IPS-18c (cell line): ENCODE results near the gene HOXC5.
"Not testable (repeated sequence)": the region's sequence is repeated elsewhere in the genome, so short reads cannot be mapped to it uniquely, and the experiment has no call there.

Source experiments
- H3K4me3 ChIP-seq: 2 replicates; pipeline ENCODE4 v1.7.0; 2013; ENCODE audit warnings: low read depth, mild to moderate bottlenecking, low read length, moderate library complexity; ENCODE audit not compliant: insufficient read depth
- H3K9me3 ChIP-seq: one replicate; pipeline ENCODE4 v1.6.1; 2013; ENCODE audit warnings: mild to moderate bottlenecking, low read length, moderate library complexity; ENCODE audit not compliant: control insufficient read depth, insufficient read depth

HOXC5 gene

DNA sequence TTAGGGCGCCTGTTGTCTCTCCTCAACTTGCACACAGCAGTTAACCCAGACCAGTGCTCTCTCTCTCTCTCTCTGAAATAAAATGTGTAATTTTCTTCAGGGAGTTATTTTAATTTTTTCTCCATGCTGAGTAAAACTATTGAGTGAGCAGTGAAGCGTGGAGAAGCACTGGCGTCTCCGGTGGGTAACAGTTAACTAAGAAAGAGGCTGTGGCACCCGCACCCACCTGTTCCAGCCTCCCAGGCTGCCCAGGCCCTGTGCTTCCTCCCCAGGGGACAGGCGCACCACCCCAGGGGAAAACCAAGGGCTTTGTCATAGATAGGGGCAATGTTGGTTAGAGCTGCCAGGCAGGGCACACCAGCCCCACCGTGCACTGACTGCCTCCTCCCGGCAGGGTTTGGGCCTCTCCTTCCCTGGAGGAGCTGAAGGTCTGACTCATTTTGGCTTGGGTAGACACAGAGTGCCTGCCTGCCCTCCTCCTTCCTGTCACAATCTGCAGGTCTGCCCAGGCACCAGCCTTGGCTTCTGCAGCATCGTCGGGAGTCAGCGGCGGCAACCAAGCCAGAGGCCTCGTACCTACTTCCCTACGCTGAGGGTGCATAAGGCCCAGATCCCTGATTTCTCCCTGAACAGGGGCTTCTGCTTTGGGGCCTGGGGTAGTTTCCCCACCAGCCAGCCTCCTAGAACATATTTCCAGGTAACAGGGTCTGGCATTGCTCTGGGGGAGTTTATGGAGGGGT is 3.9 kb downstream of the HOXC5 start:
- Histone ChIP-seq H3K9me3 (peaks cover 2% of the 10 kb centered on the region), H3K4me3 (no peak overlapping the region)

DNA sequence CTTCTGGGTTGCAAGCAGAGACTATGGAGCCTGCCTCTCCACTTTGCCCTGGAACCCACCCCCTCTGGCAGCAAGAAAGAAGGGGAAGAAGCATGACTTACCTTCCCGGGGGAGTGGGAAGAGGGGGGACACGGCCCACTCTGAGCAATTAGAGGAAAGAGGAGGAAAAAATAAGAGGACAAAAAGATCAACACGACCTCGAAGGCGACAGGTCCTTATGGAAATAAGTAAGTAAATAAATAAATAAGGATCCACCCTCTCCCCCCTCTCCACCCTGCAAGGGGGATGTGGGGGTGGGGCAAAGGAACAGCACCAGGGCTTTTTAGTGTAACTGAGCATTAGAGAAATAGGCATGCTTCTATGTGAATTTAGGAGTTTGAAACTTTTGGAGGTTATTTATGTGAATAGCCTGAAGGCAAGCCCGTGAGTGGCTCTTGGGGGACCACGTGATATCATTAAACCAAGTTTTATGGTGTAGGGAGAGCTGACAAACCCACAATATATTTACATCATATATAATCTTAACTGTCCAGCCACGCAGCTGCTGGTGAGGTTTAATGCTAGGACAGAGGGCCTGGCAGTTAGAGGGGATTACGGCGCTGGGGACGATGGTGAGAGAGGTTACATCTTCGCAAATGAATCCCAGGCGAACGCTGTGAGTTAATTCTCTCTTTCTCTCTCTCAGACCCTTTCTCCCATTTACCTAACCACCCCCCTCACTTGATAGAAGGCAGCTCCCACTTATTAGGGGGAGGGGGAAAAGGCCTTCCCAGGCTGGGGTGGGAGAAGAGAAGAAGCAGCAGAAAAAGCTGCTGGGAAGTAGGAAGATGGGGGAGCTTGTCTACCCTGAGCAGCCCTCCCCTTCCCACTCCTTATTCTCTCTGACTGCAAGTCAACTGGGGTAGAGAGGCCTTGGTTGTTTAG is 4.8 kb downstream of the HOXC5 start:
- no peak overlapping the region for H3K4me3 ChIP-seq
- peaks cover 4% of the 10 kb centered on the region for H3K9me3 ChIP-seq

DNA sequence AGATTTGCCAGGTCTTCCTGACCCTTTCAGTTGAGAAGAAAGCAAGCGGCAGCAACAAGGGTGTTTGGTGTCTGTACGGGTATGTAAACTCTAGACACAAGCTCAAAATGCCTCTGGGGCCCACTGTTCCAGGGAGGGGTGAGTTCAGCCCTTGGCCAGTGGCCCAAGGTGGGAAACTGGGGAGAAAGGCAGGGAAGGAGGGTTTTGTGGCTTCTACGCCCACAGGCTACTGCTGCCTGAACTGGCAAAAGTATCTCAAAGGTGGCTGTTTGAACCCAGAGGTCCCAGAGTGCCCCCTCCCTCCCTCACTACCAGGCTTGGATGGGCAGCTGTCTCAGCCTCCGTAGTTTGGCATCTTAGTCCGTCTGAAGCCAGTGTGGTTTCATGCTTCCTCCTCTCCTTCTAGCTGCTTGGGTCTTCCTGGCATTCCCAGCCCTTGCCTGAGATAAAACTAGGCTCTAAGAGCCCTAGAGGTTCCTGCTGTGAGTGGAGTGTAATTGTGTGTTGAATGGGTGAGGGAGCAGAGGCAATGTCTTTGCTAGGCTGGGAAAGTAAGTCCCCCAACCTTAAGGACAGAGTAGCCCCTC is 5.5 kb downstream of the HOXC5 start:
- H3K9me3 ChIP-seq = peaks cover 4% of the 10 kb centered on the region
- H3K4me3 ChIP-seq = no peak overlapping the region

DNA sequence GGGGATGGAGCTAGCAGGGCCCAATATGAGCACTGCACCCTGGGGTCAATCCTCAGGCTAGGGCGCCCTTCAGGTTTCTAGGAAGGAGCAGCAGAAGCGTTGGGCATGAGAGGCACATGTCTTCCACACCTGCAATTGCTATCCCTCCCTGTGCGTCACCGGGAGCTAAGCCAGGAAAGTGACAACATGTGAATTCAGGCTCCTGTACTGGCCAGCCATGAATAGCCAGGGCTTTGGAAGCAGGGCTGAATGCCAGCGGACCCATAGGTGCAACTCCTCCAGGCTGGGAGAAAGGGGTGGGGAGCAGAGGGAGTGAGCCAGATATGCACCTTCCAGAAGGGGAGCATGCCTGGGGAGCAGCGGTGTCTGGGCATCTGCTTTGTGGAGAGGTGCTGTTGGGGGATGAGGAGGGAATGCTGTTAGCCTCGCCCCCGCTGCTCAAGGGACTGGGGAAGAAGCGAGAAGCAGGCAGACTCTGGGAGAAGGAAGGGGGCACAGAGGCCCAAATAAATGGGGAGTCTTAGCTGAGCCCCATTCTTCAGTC is 6.1 kb downstream of the HOXC5 start:
- Histone ChIP-seq H3K4me3 (no peak overlapping the region), H3K9me3 (peaks cover 4% of the 10 kb centered on the region)

DNA sequence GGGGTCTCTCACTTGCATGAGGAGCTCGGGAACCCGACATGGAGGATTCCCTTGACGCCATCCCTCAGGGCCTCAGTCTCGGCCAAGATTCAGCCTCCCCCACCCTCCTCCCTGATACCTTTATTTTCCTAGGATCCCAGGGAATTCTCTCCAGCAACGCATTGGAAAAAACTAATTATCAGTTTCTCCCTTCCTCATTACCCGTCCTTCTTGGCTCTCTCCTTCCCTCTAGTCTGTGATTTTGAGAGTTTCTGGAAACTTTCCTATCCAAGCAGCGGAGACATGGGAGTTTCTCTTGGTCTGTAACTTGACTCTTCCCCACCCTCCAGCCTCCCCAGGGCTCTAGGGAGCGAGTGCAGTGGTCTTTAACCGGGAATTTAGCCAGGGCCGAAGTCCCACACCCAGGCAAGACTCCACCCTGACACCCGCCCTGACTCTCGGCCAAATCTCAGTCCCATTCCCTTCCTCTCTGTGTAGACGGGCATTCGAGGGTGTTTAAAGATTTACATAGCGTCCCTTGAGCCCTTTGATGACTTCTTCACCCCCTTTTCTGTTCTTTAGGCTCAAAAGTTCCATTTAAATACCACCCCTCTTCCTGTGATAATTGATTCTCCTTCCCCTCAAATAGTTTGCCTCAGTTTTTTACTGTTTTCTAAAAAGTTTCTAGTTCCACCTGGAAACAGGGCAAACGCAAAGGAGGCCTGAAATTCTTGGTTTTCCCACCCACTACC is 6.7 kb downstream of the HOXC5 start:
- H3K4me3 ChIP-seq = no peak overlapping the region
- peaks cover 4% of the 10 kb centered on the region for H3K9me3 ChIP-seq

DNA sequence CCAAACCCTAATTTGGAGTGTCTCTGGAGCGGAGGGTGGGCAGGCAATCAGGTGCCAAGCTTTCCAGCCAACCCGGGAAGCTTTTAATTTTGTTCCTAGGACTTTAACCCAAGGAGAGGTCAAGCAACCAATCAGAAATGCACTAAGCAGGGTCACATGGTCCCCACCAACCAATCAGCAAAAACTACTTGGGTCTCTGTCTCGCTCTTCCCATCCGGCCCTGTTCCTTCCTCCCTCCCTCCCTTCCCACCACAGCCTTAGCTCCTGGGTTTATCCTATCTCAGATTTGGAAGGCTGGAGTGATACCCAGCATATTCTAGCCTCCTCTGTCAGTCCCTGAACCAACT is 7.3 kb downstream of the HOXC5 start:
- H3K9me3 ChIP-seq = peaks cover 4% of the 10 kb centered on the region
- H3K4me3 ChIP-seq = no peak overlapping the region

DNA sequence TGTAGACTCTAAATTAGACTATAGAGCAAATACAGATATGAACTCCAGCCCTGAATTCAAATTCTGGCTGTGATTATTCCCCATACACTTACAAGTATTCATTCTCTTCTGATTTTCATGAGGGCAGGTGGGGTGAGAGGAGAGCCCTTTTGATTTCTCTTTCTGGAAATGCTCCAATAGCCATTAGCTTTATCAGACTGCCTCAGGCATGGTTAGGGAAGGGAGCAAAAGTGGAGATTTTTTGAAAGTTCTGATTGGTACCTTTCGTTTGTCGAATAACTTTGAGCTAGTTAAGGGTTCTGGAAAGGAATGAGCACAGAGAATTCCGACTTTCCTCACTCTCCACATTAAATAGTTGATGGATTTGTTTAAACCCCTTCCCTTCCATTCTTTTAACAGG is 7.8 kb downstream of the HOXC5 start:
- H3K9me3 ChIP-seq = peaks cover 4% of the 10 kb centered on the region
- no peak overlapping the region for H3K4me3 ChIP-seq

DNA sequence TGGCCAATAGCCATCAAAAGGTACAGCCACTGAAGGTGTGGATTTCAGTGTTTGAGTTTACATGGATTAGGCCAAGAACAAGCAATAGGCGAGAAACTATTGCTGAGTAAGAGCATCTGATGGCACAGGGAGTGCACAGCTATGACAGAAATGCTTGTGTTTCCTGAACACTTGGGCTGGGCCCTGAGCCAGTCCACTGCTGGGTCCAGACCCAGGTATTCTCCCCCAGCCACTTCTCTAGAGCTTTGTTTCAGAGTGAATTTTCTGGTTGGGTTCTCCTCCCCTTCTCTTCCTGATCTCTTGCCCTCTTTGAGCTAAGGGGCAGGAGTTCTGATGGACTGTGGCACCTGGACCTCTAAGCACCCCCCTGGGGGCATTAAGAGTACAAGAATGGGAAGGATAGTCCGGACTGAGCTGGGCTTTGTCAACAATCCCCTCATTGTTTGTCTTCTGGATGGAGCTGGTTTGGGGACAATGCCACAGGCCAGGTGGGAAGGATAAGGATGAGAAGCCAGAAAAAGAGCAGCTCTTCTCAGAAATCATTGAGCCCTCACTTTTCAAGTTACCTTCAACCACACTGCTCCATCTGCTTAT is 8.3 kb downstream of the HOXC5 start:
- H3K9me3 ChIP-seq = peaks cover 4% of the 10 kb centered on the region

DNA sequence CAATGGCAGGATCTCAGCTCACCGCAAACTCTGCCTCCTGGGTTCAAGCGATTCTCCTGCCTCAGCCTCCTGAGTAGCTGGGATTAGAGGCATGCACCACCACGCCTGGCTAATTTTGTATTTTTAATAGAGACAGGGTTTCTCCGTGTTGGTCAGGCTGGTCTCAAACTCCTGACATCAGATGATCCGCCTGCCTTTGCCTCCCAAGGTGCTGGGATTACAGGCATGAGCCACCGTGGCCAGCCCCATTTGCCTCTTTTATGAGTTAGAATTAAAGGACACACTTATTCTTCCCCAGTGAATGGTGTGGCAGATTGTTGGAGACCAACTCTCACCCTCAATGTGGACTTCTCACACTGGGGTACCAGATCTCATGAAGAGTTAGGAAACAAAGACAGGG is 9.2 kb downstream of the HOXC5 start:
- H3K9me3 ChIP-seq, H3K4me3 ChIP-seq: not testable (repeated sequence)

More for the DNA sequence above, 8.3 kb downstream of the HOXC5 start:
- no peak overlapping the region for H3K4me3 ChIP-seq

DNA sequence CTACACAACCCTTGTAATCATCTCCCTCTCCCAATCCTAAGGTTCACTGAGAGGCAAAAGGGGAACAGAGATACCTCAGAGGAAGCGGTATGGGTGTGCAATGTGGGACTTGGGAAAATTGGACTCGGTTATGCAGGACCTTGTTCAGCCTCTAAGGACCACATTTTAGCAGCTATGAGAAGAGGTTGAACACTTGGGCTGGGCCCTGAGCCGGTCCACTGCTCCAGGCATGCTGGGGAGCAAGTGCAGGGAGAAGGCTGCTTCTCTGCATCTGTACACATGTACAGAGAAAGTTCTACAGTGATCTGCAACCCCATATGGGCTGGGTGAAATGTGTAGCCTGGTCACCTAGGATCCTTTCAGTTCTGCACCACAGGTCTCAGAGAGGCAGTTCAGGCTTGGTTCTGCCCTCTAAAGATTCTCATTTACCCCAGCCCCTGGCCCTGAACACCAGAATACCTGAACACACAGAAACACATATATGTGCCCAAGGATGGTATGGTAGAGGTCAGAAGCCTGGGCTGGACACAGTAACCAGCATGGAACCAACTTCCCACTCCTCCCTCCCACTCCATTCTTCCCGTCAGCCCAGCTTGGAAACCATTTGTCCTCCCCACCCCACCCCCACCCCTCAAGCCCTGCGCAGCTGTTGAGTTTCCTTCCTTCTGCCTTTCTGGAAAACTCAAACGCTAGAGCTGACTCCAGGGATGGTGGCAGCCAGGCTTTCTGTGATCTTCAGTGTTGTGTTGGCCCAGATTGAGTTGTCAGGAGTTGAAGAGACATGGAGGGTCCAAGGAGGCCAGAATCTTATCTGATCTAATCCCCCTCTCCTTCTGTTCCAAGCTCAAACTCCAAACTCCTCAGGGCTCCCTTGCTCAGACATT is 10.4 kb downstream of the HOXC5 start:
- peaks cover 4% of the 10 kb centered on the region for H3K9me3 ChIP-seq
- no peak overlapping the region for H3K4me3 ChIP-seq

DNA sequence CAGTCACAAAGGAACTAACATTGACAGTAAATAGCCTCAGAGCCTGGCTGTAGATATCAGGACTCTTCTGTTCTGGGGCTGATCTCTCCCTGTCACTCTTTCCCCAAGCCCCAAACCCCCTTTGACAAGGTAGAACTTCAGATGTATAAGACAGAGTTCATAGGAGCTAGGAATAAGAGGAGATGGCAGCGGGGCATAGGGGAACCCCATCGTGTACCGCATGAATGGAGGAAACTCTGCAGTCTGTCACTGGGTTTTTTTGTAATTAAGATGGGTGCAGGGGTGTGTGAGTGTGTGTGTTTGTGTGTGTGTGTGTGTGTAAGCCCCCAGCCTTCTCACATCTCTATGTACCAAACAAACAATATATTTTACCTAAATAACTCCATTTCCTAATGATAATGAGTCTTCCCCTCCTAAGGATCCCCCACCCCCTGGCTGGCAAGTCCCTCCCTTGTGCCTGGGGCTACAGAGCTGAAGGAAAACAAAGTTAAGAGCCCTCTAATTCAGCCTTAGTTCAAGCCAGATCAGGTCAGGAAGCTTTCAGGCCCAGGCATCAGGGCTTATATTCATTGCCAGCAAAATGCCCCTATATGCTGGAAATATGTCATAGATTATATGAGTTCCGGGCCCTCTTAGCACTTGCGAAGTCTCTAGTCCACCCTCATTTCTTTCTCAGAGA is 11.7 kb downstream of the HOXC5 start:
- H3K9me3 ChIP-seq = peaks cover 4% of the 10 kb centered on the region
- H3K4me3 ChIP-seq = no peak overlapping the region

DNA sequence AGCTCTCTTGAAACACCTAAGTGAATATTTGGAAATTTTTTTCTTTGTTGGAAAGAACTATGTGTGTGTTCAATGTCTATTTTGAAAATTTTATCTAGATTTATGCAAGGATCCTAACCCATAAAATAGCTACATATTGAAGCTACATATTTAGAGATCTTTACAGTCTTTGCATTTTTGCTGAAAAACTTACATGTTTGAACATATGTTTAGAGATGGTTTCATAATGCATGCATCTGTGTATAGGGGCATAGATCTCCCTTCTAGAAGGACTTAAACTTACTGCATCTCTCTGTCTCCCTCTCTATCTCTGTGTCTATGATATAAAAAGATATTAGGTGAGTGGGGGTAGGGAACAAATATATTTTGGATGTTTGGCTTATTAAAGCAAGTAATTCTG is 12.6 kb downstream of the HOXC5 start:
- Histone ChIP-seq H3K4me3 (no peak overlapping the region), H3K9me3 (peaks cover 2% of the 10 kb centered on the region)

DNA sequence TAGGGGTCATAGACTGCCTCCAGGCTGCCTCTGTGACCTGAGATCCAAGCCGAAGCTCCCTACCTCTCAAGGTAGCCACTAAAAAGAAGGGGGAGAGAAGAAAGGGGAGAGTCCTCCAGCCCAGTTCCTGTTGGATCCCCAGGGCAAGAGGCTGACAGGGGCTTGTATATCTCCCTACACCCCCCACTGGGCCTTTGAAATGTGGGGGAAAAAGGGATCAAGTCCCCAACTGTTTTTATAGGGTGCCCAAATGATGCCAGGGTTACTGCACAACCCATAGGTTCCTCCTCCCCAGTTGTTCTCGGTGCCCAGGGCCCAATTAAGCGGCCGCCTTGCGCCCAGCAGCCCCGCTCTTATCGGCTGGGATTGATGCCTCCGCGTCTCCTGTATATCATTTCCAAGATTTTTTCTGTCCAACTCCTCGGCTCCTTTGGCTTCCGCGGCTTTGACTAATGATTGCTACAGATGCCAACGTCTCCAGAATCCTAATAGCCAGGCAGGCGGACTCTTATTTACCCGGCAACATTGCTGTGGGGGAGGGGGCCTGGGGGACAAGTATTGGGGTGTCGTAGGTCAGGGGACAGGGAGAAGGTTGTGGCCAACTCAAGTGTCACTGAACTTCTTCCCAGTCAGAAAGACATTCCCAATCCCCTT is 13.1 kb downstream of the HOXC5 start:
- Histone ChIP-seq H3K9me3 (peaks cover 2% of the 10 kb centered on the region), H3K4me3 (no peak overlapping the region)

DNA sequence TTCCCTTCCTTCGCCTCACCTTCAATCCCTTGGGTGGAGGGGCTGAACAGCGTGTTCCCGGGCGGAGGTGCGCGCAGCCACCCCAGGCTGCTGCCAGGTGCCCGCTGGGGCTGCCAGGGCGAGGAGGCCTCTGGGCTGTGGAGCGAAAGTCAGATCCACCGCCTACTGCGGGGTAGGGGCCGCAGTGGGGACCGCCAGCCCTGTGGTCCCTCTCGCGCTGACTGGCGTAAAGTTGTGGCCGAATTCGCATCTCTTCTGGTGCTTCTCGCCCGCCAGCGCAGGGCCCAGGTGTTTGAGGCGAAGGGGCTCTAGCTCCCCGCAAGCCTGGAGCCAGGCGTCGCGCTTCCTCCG is 13.9 kb downstream of the HOXC5 start:
- no peak overlapping the region for H3K4me3 ChIP-seq
- H3K9me3 ChIP-seq = peaks cover 2% of the 10 kb centered on the region
